Measurements from ENCODE around the gene HOXB8.

The HOXB8 gene

DNA sequence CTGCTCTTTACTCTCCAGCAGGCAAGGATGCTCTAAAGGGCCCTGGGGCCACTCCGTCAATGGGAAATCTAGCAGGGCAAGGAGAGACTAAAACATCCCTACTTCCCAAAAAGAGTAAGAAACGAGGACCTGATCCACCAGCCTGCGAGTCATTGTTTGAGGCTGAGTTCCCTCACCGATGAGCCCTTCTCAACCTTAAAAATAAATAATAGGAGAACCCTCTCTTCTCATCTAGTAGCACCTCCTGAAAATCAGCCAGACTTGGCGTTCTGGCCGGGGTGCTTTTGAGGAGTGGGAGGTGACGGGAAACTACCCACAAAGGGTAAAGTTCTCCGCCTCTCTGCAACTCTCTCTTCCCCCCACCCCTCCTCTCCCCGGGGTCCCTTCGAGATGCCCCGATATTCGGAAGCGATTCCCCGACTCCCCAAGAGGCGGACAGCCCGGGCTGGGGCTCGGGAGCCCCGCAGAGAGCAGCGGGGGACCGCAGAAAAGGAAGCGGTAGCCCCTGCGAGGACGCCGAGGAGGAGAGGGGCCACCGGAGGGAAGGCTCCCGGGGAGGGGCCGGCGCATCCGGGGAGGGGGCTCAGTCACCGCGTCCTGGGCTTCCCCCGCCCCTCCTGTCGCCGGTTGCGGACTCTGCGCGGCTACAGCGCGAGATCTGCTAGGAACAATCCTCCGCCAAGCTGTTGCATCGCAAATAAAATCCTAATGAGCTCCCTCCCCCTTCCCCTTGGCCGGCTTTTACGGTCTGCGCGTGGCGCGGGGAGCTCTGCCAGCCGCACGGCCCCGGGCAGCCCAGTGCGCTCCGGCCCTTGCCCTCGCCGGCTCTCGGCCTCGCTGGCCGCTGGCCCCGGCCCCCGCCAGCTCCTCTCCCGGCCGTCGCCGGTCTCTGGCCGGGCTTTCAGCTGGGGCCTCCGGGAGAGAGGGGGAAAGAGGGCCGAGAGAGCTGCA is 9.7 kb upstream of the HOXB8 start:
- WGBS (ENCODE audit: extremely low coverage, insufficient coverage, insufficient read length): no CpG with 5 or more reads among the region's 66 CpGs
- no peak for DNase-seq

DNA sequence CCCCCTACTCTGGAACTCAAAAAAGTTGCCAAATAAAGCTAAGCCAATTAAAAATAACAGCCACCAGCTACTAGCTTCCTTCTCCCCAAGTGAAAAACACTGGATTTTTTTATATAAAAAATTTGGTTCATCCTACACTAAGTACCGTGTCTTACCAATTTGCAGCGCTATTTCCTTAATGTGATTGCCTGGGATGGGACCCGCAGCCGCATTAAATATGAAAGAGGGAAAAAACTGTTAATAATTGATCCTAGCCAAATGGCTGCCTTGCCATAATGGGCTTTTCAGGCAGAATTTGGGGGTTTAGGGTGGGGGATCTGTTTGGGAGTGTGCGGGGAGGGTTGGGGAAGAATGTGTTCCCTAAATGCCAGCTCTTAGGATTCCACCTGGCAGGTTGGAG is 9.0 kb upstream of the HOXB8 start:
- no peaks in the 10 kb centered on the region for H3K79me1 ChIP-seq (ENCODE audit: low read length)
- H4K8ac ChIP-seq (ENCODE audit: low read depth, low read length): no peak overlapping the region
- no peak overlapping the region for H3K4ac ChIP-seq (ENCODE audit: low read depth, low read length)
- H3K23ac ChIP-seq (ENCODE audit: low read length): no peak overlapping the region
- H4K91ac ChIP-seq (ENCODE audit: low read depth, low read length): no peak overlapping the region
- DNase-seq: no peak
- H3K79me2 ChIP-seq (ENCODE audit: control insufficient read depth, insufficient read depth, low read length, poor library complexity): no peaks in the 10 kb centered on the region
- no peak overlapping the region for H3K27ac ChIP-seq (ENCODE audit: low read depth, low read length)
- no peak overlapping the region for H4K12ac ChIP-seq (ENCODE audit: low read depth, low read length)
- peaks cover 13% of the 10 kb centered on the region for H3K9me3 ChIP-seq (ENCODE audit: insufficient read depth, low read depth, low read length)
- no peak overlapping the region for H3K18ac ChIP-seq (ENCODE audit: low read length)
- no peak overlapping the region for H2BK5ac ChIP-seq (ENCODE audit: low read depth, low read length, poor library complexity)
- WGBS (ENCODE audit: extremely low coverage, insufficient coverage, insufficient read length): no CpG with 5 or more reads among the region's 5 CpGs
- no peak overlapping the region for H3K4me3 ChIP-seq (ENCODE audit: low read depth, low read length)
- H3K9ac ChIP-seq (ENCODE audit: low read length): no peak overlapping the region
- H2BK120ac ChIP-seq (ENCODE audit: insufficient read depth, low read length, poor library complexity): no peak overlapping the region
- H3K36me3 ChIP-seq (ENCODE audit: control insufficient read depth in 1 of 2, insufficient read depth in 2 of 2, low read length in 2 of 2): no peaks in the 10 kb centered on the region
- no peak overlapping the region for H3K4me2 ChIP-seq (ENCODE audit: low read length)
- peaks cover 98% of the 10 kb centered on the region for H3K27me3 ChIP-seq (ENCODE audit: insufficient read depth, low read length)
- H2AFZ ChIP-seq (ENCODE audit: insufficient read depth, low read length, poor library complexity): no peak overlapping the region
- no peak overlapping the region for H2AK5ac ChIP-seq (ENCODE audit: low read length)
- H2BK12ac ChIP-seq (ENCODE audit: low read length): no peak overlapping the region
- H3K14ac ChIP-seq (ENCODE audit: low read length): no peak overlapping the region
- peaks cover 8 to 18% of the 10 kb centered on the region in 2 experiments for H3K4me1 ChIP-seq (ENCODE audit: control insufficient read depth in 1 of 2, insufficient read depth in 2 of 2, low read length in 2 of 2)

More for the DNA sequence above, 9.7 kb upstream of the HOXB8 start:
- Histone ChIP-seq H4K8ac (ENCODE audit: low read depth, low read length) (no peak overlapping the region), H2AK5ac (ENCODE audit: low read length) (no peak overlapping the region), H3K4me2 (ENCODE audit: low read length) (peak overlapping the region; percentile 83), H3K4me3 (ENCODE audit: low read depth, low read length) (peak overlapping the region; percentile 21), H3K14ac (ENCODE audit: low read length) (no peak overlapping the region), H3K36me3 (ENCODE audit: control insufficient read depth in 1 of 2, insufficient read depth in 2 of 2, low read length in 2 of 2) (no peaks in the 10 kb centered on the region), H3K23ac (ENCODE audit: low read length) (no peak overlapping the region), H3K9me3 (ENCODE audit: insufficient read depth, low read depth, low read length) (peaks cover 13% of the 10 kb centered on the region), H3K18ac (ENCODE audit: low read length) (no peak overlapping the region), H4K12ac (ENCODE audit: low read depth, low read length) (no peak overlapping the region), H3K27ac (ENCODE audit: low read depth, low read length) (no peak overlapping the region), H2AFZ (ENCODE audit: insufficient read depth, low read length, poor library complexity) (peak overlapping the region; percentile 69), H3K9ac (ENCODE audit: low read length) (no peak overlapping the region), H4K91ac (ENCODE audit: low read depth, low read length) (no peak overlapping the region), H3K4me1 (ENCODE audit: control insufficient read depth in 1 of 2, insufficient read depth in 2 of 2, low read length in 2 of 2) (peaks cover 8 to 18% of the 10 kb centered on the region in 2 experiments), H2BK12ac (ENCODE audit: low read length) (no peak overlapping the region), H2BK120ac (ENCODE audit: insufficient read depth, low read length, poor library complexity) (no peak overlapping the region), H3K4ac (ENCODE audit: low read depth, low read length) (no peak overlapping the region), H2BK5ac (ENCODE audit: low read depth, low read length, poor library complexity) (no peak overlapping the region), H3K79me1 (ENCODE audit: low read length) (no peaks in the 10 kb centered on the region), H3K27me3 (ENCODE audit: insufficient read depth, low read length) (peaks cover 96% of the 10 kb centered on the region), H3K79me2 (ENCODE audit: control insufficient read depth, insufficient read depth, low read length, poor library complexity) (no peaks in the 10 kb centered on the region)

DNA sequence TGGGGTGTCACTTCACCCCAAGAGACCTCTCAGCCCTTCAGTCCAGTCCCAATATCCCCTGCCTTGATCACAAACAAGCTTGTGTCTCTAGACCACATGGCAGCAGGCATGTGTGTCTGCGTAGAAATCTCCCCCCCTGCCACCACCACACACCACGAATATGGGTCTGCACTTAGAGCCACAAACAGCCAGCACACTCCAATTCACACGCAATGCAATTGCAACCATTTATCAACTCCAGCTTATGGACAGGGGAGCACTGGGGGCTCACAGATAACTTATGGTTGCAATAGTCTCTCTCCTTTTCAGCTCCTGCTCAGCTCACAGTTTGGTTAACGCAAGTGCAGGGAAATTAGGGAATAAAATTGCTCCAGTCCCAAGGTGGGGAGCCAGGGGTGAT is 8.5 kb upstream of the HOXB8 start:
- H3K36me3 ChIP-seq (ENCODE audit: control insufficient read depth in 1 of 2, insufficient read depth in 2 of 2, low read length in 2 of 2): no peaks in the 10 kb centered on the region
- no peak overlapping the region for H3K14ac ChIP-seq (ENCODE audit: low read length)
- no CpG with 5 or more reads among the region's 4 CpGs for WGBS (ENCODE audit: extremely low coverage, insufficient coverage, insufficient read length)
- no peak overlapping the region for H2BK5ac ChIP-seq (ENCODE audit: low read depth, low read length, poor library complexity)
- no peak overlapping the region for H4K12ac ChIP-seq (ENCODE audit: low read depth, low read length)
- H3K18ac ChIP-seq (ENCODE audit: low read length): no peak overlapping the region
- no peaks in the 10 kb centered on the region for H3K79me1 ChIP-seq (ENCODE audit: low read length)
- no peak overlapping the region for H3K23ac ChIP-seq (ENCODE audit: low read length)
- no peak overlapping the region for H3K27ac ChIP-seq (ENCODE audit: low read depth, low read length)
- no peak overlapping the region for H3K9ac ChIP-seq (ENCODE audit: low read length)
- peaks cover 97% of the 10 kb centered on the region for H3K27me3 ChIP-seq (ENCODE audit: insufficient read depth, low read length)
- H3K79me2 ChIP-seq (ENCODE audit: control insufficient read depth, insufficient read depth, low read length, poor library complexity): no peaks in the 10 kb centered on the region
- no peak overlapping the region for H2BK12ac ChIP-seq (ENCODE audit: low read length)
- no peak overlapping the region for H4K91ac ChIP-seq (ENCODE audit: low read depth, low read length)
- H3K4me2 ChIP-seq (ENCODE audit: low read length): no peak overlapping the region
- H2BK120ac ChIP-seq (ENCODE audit: insufficient read depth, low read length, poor library complexity): no peak overlapping the region
- H4K8ac ChIP-seq (ENCODE audit: low read depth, low read length): no peak overlapping the region
- H3K4me1 ChIP-seq (ENCODE audit: control insufficient read depth in 1 of 2, insufficient read depth in 2 of 2, low read length in 2 of 2): peaks cover 8 to 18% of the 10 kb centered on the region in 2 experiments
- no peak overlapping the region for H3K4ac ChIP-seq (ENCODE audit: low read depth, low read length)
- no peak overlapping the region for H3K4me3 ChIP-seq (ENCODE audit: low read depth, low read length)
- no peak overlapping the region for H2AFZ ChIP-seq (ENCODE audit: insufficient read depth, low read length, poor library complexity)
- DNase-seq: no peak
- peaks cover 13% of the 10 kb centered on the region for H3K9me3 ChIP-seq (ENCODE audit: insufficient read depth, low read depth, low read length)
- H2AK5ac ChIP-seq (ENCODE audit: low read length): no peak overlapping the region

DNA sequence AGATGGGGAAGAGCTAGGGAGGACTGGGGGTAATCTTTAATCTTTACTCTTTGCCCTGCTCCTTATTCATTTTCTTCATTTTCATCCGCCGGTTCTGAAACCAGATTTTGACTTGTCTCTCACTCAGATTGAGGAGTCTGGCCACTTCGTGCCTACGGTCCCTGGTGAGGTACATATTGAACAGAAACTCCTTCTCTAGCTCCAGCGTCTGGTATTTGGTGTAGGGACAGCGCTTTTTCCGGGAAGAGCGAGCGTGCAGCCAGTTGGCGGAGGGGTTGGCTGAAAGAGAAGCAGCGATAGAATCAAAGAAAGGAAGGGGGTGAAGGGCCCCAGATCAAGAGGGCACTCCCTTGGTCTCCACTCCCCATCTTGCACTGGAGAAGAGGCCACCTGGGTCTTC is 7.8 kb upstream of the HOXB8 start:
- Histone ChIP-seq H4K91ac (ENCODE audit: low read depth, low read length) (no peak overlapping the region), H3K14ac (ENCODE audit: low read length) (no peak overlapping the region), H3K4me1 (ENCODE audit: control insufficient read depth in 1 of 2, insufficient read depth in 2 of 2, low read length in 2 of 2) (peaks cover 9 to 18% of the 10 kb centered on the region in 2 experiments), H2BK5ac (ENCODE audit: low read depth, low read length, poor library complexity) (no peak overlapping the region), H3K9ac (ENCODE audit: low read length) (peak overlapping the region; percentile 25), H3K27ac (ENCODE audit: low read depth, low read length) (no peak overlapping the region), H2BK12ac (ENCODE audit: low read length) (no peak overlapping the region), H3K27me3 (ENCODE audit: insufficient read depth, low read length) (peaks cover 95% of the 10 kb centered on the region), H3K4ac (ENCODE audit: low read depth, low read length) (no peak overlapping the region), H3K4me2 (ENCODE audit: low read length) (no peak overlapping the region), H3K23ac (ENCODE audit: low read length) (no peak overlapping the region), H3K79me1 (ENCODE audit: low read length) (no peaks in the 10 kb centered on the region), H4K8ac (ENCODE audit: low read depth, low read length) (no peak overlapping the region), H2AK5ac (ENCODE audit: low read length) (no peak overlapping the region), H2AFZ (ENCODE audit: insufficient read depth, low read length, poor library complexity) (no peak overlapping the region), H3K4me3 (ENCODE audit: low read depth, low read length) (no peak overlapping the region), H3K9me3 (ENCODE audit: insufficient read depth, low read depth, low read length) (peaks cover 13% of the 10 kb centered on the region), H4K12ac (ENCODE audit: low read depth, low read length) (no peak overlapping the region), H3K18ac (ENCODE audit: low read length) (no peak overlapping the region), H3K36me3 (ENCODE audit: control insufficient read depth in 1 of 2, insufficient read depth in 2 of 2, low read length in 2 of 2) (no peaks in the 10 kb centered on the region), H2BK120ac (ENCODE audit: insufficient read depth, low read length, poor library complexity) (no peak overlapping the region), H3K79me2 (ENCODE audit: control insufficient read depth, insufficient read depth, low read length, poor library complexity) (no peaks in the 10 kb centered on the region)
- WGBS (ENCODE audit: extremely low coverage, insufficient coverage, insufficient read length): no CpG with 5 or more reads among the region's 11 CpGs
- DNase-seq: no peak

Data from trophoblast cell (in vitro differentiated cells and primary cell).